Measurements from ENCODE around the gene RGL1.
A peak's percentile ranks its signal among the peaks of the same experiment; 100 is the strongest.

Gene RGL1

DNA sequence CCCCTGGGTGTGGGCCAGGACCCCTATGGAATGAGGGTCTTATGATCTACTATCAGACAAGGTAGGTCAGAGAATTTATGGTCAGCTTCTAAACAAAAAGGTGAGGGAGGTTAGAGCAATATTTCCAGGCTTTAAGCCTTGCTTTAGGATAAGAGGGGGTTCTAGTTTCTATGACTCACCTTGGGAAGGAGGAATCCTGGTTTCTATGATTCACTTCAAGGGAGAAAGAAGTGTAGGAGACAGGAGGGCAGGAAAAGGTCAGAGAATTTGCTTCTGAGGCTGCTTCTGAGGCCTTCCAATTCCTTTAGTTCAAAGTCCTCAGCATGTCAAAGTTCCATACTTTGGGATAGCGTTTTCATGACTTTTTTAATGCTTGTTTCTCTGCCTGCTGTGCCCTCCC is 35.2 kb downstream of the RGL1 start:
- TF ChIP-seq, protein P1, sequence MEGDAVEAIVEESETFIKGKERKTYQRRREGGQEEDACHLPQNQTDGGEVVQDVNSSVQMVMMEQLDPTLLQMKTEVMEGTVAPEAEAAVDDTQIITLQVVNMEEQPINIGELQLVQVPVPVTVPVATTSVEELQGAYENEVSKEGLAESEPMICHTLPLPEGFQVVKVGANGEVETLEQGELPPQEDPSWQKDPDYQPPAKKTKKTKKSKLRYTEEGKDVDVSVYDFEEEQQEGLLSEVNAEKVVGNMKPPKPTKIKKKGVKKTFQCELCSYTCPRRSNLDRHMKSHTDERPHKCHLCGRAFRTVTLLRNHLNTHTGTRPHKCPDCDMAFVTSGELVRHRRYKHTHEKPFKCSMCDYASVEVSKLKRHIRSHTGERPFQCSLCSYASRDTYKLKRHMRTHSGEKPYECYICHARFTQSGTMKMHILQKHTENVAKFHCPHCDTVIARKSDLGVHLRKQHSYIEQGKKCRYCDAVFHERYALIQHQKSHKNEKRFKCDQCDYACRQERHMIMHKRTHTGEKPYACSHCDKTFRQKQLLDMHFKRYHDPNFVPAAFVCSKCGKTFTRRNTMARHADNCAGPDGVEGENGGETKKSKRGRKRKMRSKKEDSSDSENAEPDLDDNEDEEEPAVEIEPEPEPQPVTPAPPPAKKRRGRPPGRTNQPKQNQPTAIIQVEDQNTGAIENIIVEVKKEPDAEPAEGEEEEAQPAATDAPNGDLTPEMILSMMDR (IDR thresholded peaks at IDR 0.05; ENCODE audit: extremely low read depth, insufficient read depth, missing control alignments): no peak
- DNase-seq (ENCODE audit: low spot score): no peak
- in situ Hi-C loops (cut with MboI; ENCODE audit: low pct_unique_long_range_greater_than_20kb, low sequenced_read_pairs, unreplicated experiment): no loop called here

DNA sequence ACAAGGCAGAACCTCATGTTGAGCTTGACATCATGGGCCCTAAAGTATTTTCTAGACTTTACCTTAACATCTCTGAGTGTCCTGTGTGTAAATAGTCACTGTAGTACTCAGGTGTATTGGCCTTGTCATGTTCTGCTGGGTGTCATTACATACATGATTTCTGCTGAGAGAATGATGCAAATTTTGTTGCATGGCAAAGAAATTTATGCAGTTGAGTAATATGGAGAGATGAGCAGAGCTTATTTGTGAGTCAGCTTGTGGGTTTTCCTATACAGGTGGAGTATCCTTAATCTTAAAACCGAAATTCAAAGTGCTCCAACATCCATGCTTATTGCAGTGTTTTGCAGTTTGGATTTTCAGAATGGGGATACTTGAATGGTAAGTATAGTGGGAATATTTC is 36.6 kb downstream of the RGL1 start:
- TF ChIP-seq, protein P1 (IDR thresholded peaks at IDR 0.05; ENCODE audit: extremely low read depth, insufficient read depth, missing control alignments): no peak
- DNase-seq (ENCODE audit: low spot score): peak; percentile 33
- in situ Hi-C loops (cut with MboI; ENCODE audit: low pct_unique_long_range_greater_than_20kb, low sequenced_read_pairs, unreplicated experiment): no loop called here

DNA sequence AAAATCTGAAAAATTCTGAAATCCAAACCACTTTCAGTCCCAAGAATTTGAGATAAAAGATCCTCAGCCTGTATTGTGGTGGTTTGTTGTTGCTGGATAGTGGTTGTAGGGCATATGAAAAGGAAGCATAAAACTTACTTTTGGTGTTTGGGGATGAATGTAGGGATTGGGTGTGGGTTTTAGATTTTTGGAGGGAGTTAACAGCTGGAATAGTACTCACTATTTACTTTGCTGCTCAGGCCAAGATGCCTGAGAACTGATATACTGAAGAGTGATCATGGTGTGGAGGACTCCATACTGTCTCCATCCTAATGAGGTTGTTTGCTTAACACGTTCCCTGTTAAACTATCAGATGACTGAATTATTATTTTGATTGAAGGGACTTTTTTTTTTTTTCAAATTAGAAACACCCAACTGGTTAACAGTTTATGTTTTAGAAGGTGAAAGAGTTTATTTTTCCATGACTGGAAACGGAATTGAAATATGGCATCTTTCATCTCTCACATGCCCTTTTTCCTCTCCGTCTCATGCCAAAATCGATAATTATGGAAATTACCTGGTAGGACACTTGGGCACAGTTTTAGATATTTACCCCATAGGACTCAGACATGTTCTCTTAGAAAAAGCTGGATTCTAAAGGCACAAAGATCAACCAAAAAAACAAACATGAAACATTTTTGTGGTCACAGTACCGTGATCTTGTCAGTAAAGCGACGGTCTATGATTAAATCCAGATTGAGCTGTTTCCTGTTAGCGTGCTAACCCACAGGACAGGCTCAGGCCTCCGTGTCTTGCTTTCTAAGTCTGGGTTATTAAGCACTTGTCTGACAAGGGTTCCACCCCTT is 37.3 kb downstream of the RGL1 start:
- in situ Hi-C loops (cut with MboI; ENCODE audit: low pct_unique_long_range_greater_than_20kb, low sequenced_read_pairs, unreplicated experiment): no loop called here
- peak; percentile 45 for DNase-seq (ENCODE audit: low spot score)
- TF ChIP-seq, protein P1 (IDR thresholded peaks at IDR 0.05; ENCODE audit: extremely low read depth, insufficient read depth, missing control alignments): no peak

DNA sequence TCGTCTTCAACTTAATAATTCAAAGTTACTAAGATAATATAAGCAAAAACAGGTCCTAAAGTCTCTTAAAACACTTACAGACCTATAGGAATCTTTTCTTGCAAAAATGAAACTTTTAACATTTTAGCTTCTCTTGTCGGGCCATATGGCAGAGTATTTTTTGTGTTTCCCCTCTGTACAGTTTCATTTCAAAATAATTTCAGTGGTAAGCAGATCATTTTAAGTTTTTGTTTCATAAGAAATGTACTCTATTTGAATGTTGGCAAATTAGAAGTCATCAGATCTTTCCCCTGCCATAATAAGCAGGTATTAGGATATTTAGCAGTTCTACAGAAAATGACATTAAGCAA is 37.9 kb downstream of the RGL1 start:
- in situ Hi-C loops (cut with MboI; ENCODE audit: low pct_unique_long_range_greater_than_20kb, low sequenced_read_pairs, unreplicated experiment): no loop called here
- TF ChIP-seq, protein P1 (IDR thresholded peaks at IDR 0.05; ENCODE audit: extremely low read depth, insufficient read depth, missing control alignments): no peak
- no peak for DNase-seq (ENCODE audit: low spot score)

DNA sequence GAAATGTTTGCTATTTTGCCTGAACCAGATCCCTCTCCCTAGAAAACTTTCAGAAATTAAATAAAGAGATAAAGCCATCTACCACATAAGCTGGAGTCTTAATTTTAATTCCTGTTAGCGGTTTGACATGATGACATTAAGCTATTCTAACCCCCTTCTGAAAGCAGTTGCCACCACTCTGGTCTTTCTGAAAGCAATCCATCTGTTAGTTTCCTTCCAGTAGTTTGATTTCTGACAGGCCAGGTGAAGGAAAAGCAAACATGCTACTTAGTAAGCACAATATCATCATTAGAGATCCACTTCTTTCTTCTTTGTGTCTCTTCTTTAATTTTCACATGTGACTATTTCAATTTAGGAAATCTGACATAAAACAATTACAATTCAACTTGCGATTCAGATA is 39.9 kb downstream of the RGL1 start:
- TF ChIP-seq, protein P1 (IDR thresholded peaks at IDR 0.05; ENCODE audit: extremely low read depth, insufficient read depth, missing control alignments): no peak
- no peak for DNase-seq (ENCODE audit: low spot score)
- in situ Hi-C loops (cut with MboI; ENCODE audit: low pct_unique_long_range_greater_than_20kb, low sequenced_read_pairs, unreplicated experiment): no loop called here

DNA sequence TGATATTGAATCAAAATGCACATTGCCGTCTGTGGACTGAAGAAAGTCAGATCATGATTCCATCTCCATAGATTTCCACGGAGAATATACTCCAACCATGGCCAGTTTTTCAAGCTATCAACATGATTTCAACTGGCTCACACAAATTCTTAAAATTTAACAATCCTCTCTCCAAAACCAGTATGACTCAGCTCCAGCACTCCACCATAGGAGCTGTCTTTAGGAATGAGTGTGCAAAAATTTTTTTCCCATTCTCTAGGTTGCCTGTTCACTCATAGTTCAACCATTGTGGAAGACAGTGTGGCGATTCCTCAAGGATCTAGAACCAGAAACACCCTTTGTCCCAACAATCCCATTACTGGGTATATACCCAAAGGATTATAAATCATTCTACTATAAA is 40.8 kb downstream of the RGL1 start:
- in situ Hi-C loops (cut with MboI; ENCODE audit: low pct_unique_long_range_greater_than_20kb, low sequenced_read_pairs, unreplicated experiment): no loop called here
- DNase-seq (ENCODE audit: low spot score): no peak
- TF ChIP-seq, protein P1 (IDR thresholded peaks at IDR 0.05; ENCODE audit: extremely low read depth, insufficient read depth, missing control alignments): no peak
